ENCODE data around the gene MYO5B.

MYO5B gene

GRCh38 chr18:50092245-50092805 is 102.6 kb downstream of the MYO5B start:
- Histone ChIP-seq H3K9ac (ENCODE audit: low read depth, low read length) (no peak overlapping the region), H3K36me3 (ENCODE audit: insufficient read depth, low read length) (no peaks in the 10 kb centered on the region), H3K9me3 (ENCODE audit: control insufficient read depth, insufficient read depth, low read length) (no peaks in the 10 kb centered on the region), H3K4me1 (ENCODE audit: insufficient read depth, low read length) (peaks cover 37% of the 10 kb centered on the region)

- Histone ChIP-seq H3K9me3 (ENCODE audit: control insufficient read depth, insufficient read depth, low read length) (no peaks in the 10 kb centered on the region), H3K36me3 (ENCODE audit: insufficient read depth, low read length) (no peaks in the 10 kb centered on the region), H3K4me1 (ENCODE audit: insufficient read depth, low read length) (peaks cover 37% of the 10 kb centered on the region), H3K9ac (ENCODE audit: low read depth, low read length) (no peak overlapping the region)
Observed at GRCh38 chr18:50091509-50092244, 103.3 kb downstream of the MYO5B start.

- Histone ChIP-seq H3K9me3 (ENCODE audit: control insufficient read depth, insufficient read depth, low read length) (no peaks in the 10 kb centered on the region), H3K4me1 (ENCODE audit: insufficient read depth, low read length) (peaks cover 37% of the 10 kb centered on the region)
Observed at GRCh38 chr18:50090370-50091312, 104.3 kb downstream of the MYO5B start.

GRCh38 chr18:50089702-50090101 is 105.2 kb downstream of the MYO5B start:
- Histone ChIP-seq H3K4me1 (ENCODE audit: insufficient read depth, low read length) (peaks cover 37% of the 10 kb centered on the region), H3K9ac (ENCODE audit: low read depth, low read length) (no peak overlapping the region), H3K36me3 (ENCODE audit: insufficient read depth, low read length) (no peaks in the 10 kb centered on the region), H3K9me3 (ENCODE audit: control insufficient read depth, insufficient read depth, low read length) (no peaks in the 10 kb centered on the region)

More at GRCh38 chr18:50090370-50091312, 104.3 kb downstream of the MYO5B start:
- H3K36me3 ChIP-seq (ENCODE audit: insufficient read depth, low read length) = no peaks in the 10 kb centered on the region
- no peak overlapping the region for H3K9ac ChIP-seq (ENCODE audit: low read depth, low read length)

GRCh38 chr18:50083708-50084107 is 111.2 kb downstream of the MYO5B start:
- no peaks in the 10 kb centered on the region for H3K36me3 ChIP-seq (ENCODE audit: insufficient read depth, low read length)
- no peaks in the 10 kb centered on the region for H3K9me3 ChIP-seq (ENCODE audit: control insufficient read depth, insufficient read depth, low read length)
- no peaks in the 10 kb centered on the region for H3K4me1 ChIP-seq (ENCODE audit: insufficient read depth, low read length)
- no peak overlapping the region for H3K9ac ChIP-seq (ENCODE audit: low read depth, low read length)

- H3K9me3 ChIP-seq (ENCODE audit: control insufficient read depth, insufficient read depth, low read length) = no peaks in the 10 kb centered on the region
- no peaks in the 10 kb centered on the region for H3K36me3 ChIP-seq (ENCODE audit: insufficient read depth, low read length)
- H3K4me1 ChIP-seq (ENCODE audit: insufficient read depth, low read length) = no peaks in the 10 kb centered on the region
- H3K9ac ChIP-seq (ENCODE audit: low read depth, low read length) = no peak overlapping the region
Observed at GRCh38 chr18:50080932-50081560, 113.9 kb downstream of the MYO5B start.

DNA sequence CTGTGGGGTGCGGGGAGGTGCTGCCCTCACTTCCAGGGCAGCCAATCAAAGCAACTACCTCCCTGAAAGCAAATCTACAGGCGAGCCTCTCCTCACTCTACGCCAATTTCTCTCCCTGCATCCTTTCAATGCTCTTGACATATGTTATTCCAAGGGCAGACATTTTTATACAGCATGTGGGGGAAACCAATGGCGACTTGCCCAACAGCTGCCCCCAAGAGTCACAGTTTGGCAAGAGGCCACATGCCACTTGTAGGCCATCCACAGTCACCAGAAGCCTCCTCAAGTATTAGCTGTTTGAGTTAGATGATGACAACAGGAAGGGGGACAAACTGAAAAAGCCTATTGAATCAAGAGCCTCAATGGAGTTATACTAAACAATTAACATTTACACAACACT is 114.6 kb downstream of the MYO5B start:
- H3K9ac ChIP-seq (ENCODE audit: low read depth, low read length) = no peak overlapping the region
- no peaks in the 10 kb centered on the region for H3K9me3 ChIP-seq (ENCODE audit: control insufficient read depth, insufficient read depth, low read length)
- H3K36me3 ChIP-seq (ENCODE audit: insufficient read depth, low read length) = no peaks in the 10 kb centered on the region
- H3K4me1 ChIP-seq (ENCODE audit: insufficient read depth, low read length) = no peaks in the 10 kb centered on the region

DNA sequence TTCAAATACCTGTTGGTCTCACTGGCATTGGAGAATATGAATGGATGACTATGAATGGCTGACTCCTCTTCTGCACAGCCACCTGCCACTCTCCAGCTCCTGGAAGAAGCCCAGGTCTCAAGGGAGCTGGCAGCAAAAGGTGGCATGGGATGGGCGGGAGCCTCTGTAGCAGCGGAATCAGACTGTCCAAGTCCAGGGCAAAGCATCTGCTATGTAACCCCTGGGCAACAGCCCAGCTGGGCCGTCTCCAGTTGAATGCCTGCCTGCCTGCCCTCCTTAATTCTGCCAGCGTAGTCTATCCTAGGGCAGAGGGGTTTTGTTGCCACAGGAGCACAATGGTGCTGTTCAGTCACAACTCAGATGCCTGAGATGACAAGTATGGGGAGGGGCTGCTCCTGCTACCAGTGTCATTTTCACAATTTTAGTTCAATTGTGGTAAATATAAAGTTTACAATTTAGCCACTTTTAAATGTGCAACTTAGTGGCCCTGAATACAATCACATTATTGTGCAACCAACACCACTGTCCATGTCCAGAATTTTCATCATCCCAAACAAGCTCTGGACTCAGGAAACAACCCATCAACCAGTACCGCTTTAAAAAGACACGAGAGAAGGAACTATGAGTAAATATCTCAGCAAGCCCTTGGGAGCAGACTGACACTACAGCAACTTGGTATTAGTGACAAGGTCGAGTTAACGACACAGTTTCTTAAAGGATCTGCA is 115.2 kb downstream of the MYO5B start:
- H3K4me1 ChIP-seq (ENCODE audit: insufficient read depth, low read length) = no peaks in the 10 kb centered on the region
- H3K36me3 ChIP-seq (ENCODE audit: insufficient read depth, low read length) = no peaks in the 10 kb centered on the region
- no peak overlapping the region for H3K9ac ChIP-seq (ENCODE audit: low read depth, low read length)
- no peaks in the 10 kb centered on the region for H3K9me3 ChIP-seq (ENCODE audit: control insufficient read depth, insufficient read depth, low read length)

- Histone ChIP-seq H3K9me3 (ENCODE audit: control insufficient read depth, insufficient read depth, low read length) (no peaks in the 10 kb centered on the region), H3K4me1 (ENCODE audit: insufficient read depth, low read length) (0 out of 2 replicates have a peak, but pooled peaks cover 6% of the 10 kb centered on the region), H3K36me3 (ENCODE audit: insufficient read depth, low read length) (no peaks in the 10 kb centered on the region), H3K9ac (ENCODE audit: low read depth, low read length) (no peak overlapping the region)
Observed at GRCh38 chr18:50076277-50076676, 118.7 kb downstream of the MYO5B start.

GRCh38 chr18:50075772-50076171 is 119.2 kb downstream of the MYO5B start:
- 0 out of 2 replicates have a peak, but pooled peaks cover 6% of the 10 kb centered on the region for H3K4me1 ChIP-seq (ENCODE audit: insufficient read depth, low read length)
- no peaks in the 10 kb centered on the region for H3K9me3 ChIP-seq (ENCODE audit: control insufficient read depth, insufficient read depth, low read length)
- no peaks in the 10 kb centered on the region for H3K36me3 ChIP-seq (ENCODE audit: insufficient read depth, low read length)
- H3K9ac ChIP-seq (ENCODE audit: low read depth, low read length) = no peak overlapping the region

DNA sequence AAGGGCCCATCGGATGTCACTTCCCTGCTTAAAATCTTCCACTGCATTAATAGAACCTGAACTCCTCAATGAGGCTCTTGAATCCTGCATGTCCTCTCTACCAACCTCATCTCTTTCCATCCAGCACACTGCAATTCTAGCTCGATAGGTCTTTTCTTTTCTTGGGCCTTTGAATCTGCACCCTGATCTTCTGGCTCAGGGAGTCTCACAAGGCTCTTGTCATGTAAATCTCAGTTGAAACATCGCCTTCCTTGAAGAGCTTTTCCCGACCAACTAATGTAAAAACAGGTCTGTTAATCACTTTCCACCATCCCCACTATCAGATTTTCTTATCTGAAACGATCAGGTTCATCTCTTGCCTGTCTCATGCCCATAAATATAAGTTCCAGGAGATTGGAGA is 120.5 kb downstream of the MYO5B start:
- Histone ChIP-seq H3K9me3 (ENCODE audit: control insufficient read depth, insufficient read depth, low read length) (no peaks in the 10 kb centered on the region), H3K36me3 (ENCODE audit: insufficient read depth, low read length) (no peaks in the 10 kb centered on the region), H3K9ac (ENCODE audit: low read depth, low read length) (no peak overlapping the region), H3K4me1 (ENCODE audit: insufficient read depth, low read length) (0 out of 2 replicates have a peak, but pooled peaks cover 6% of the 10 kb centered on the region)

DNA sequence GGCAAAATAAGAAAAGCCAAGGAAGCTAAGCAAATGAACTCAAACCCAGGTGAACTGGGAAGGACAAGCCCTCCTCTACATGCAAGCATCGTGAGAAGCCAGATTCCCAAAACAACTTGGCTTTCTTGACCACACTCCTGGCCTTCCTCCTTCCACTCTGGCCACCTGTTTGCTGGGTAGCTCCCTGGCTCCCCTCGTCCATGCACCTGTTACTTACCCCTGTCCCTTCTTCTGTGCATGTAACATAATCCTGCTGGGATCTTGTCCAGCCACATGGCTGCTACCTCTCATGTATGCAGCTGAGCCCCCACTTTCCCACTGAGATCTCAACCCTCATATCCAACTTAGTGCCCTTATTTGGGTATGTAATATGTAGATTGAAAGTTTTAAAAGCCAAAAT is 121.6 kb downstream of the MYO5B start:
- no peak overlapping the region for H3K9ac ChIP-seq (ENCODE audit: low read depth, low read length)
- H3K36me3 ChIP-seq (ENCODE audit: insufficient read depth, low read length) = no peaks in the 10 kb centered on the region
- H3K9me3 ChIP-seq (ENCODE audit: control insufficient read depth, insufficient read depth, low read length) = no peaks in the 10 kb centered on the region
- 0 out of 2 replicates have a peak, but pooled peaks cover 6% of the 10 kb centered on the region for H3K4me1 ChIP-seq (ENCODE audit: insufficient read depth, low read length)

- Histone ChIP-seq H3K9ac (ENCODE audit: low read depth, low read length) (no peak overlapping the region), H3K9me3 (ENCODE audit: control insufficient read depth, insufficient read depth, low read length) (no peaks in the 10 kb centered on the region), H3K4me1 (ENCODE audit: insufficient read depth, low read length) (0 out of 2 replicates have a peak, but pooled peaks cover 6% of the 10 kb centered on the region), H3K36me3 (ENCODE audit: insufficient read depth, low read length) (no peaks in the 10 kb centered on the region)
Observed at GRCh38 chr18:50072146-50072545, 122.8 kb downstream of the MYO5B start.

Data from ES-I3 (cell line).